HepG2 (cell line): ENCODE data around the gene ZNF451. TPM values are rescaled to one million over a fixed set of nuclear protein-coding genes. Genes with fewer than 3 reads are reported as not detected.
A peak's percentile ranks its signal among the peaks of the same experiment; 100 is the strongest.

Source experiments
- ARHGAP35 ChIP-seq: sonication (generic); formaldehyde crosslinking; IDR thresholded peaks from 2 replicates; pipeline ENCODE4 v1.9.0; 2022; ENCODE audit warnings: mild to moderate bottlenecking, inconsistent platforms, moderate library complexity, missing genetic modification reagents, borderline replicate concordance
- EEA1 ChIP-seq: sonication (generic); formaldehyde crosslinking; IDR thresholded peaks from 2 replicates; pipeline ENCODE4 v1.5.1; 2020; ENCODE audit warnings: mild to moderate bottlenecking, missing genetic modification reagents, borderline replicate concordance
- EHMT2 ChIP-seq: fragments of 200-600 bp; sonication (generic); IDR thresholded peaks from 2 replicates; pipeline ENCODE4 v1.7.0; 2017; ENCODE audit warnings: antibody characterized with exemption, low read depth, low read length, borderline replicate concordance
- FOXJ3 ChIP-seq: sonication (generic); formaldehyde crosslinking; IDR thresholded peaks from 2 replicates; pipeline ENCODE4 v1.4.0; 2020; ENCODE audit warnings: missing genetic modification reagents, mild to moderate bottlenecking, borderline replicate concordance
- GATAD2A ChIP-seq: IDR thresholded peaks from 2 replicates; pipeline ENCODE4 v1.6.1; 2016
- NR2F1 ChIP-seq, 2 experiments: fragments of 450-650 bp in 1 of 2; formaldehyde crosslinking in 1 of 2; IDR thresholded peaks; 2 replicates each; pipeline versions ENCODE4 v1.5.0 to v1.6.1; 2016 to 2020; ENCODE audit warnings: mild to moderate bottlenecking in 1 of 2, missing compliant biosample characterization in 1 of 2, missing genetic modification reagents in 1 of 2, moderate library complexity in 1 of 2
- PAWR ChIP-seq: sonication (generic); formaldehyde crosslinking; IDR thresholded peaks from 2 replicates; pipeline ENCODE4 v1.4.0; 2020; ENCODE audit warnings: missing genetic modification reagents, mild to moderate bottlenecking, borderline replicate concordance
- REL ChIP-seq: sonication (generic); formaldehyde crosslinking; conservative IDR thresholded peaks from 2 replicates; pipeline ENCODE4 v1.8.0; 2022; ENCODE audit warnings: mild to moderate bottlenecking, missing genetic modification reagents, moderate library complexity
- RFXAP ChIP-seq: sonication (generic); formaldehyde crosslinking; IDR thresholded peaks from 2 replicates; pipeline ENCODE4 v1.4.0; 2020; ENCODE audit warnings: missing genetic modification reagents, borderline replicate concordance
- RNF2 ChIP-seq: fragments of 450-650 bp; conservative IDR thresholded peaks from 2 replicates; pipeline ENCODE4 v1.6.1; 2016; ENCODE audit warnings: low read depth
- SPEN ChIP-seq: sonication (generic); formaldehyde crosslinking; IDR thresholded peaks from 2 replicates; pipeline ENCODE4 v1.5.1; 2020; ENCODE audit warnings: low read depth, mild to moderate bottlenecking, missing genetic modification reagents
- ZBED4 ChIP-seq: sonication (generic); formaldehyde crosslinking; IDR thresholded peaks from 2 replicates; pipeline ENCODE4 v1.4.0; 2020; ENCODE audit warnings: missing genetic modification reagents, borderline replicate concordance
- ZFP1 ChIP-seq: IDR thresholded peaks from 2 replicates; pipeline ENCODE4 v1.6.1; 2016
- ZFP90 ChIP-seq: sonication (generic); formaldehyde crosslinking; IDR thresholded peaks from 2 replicates; pipeline ENCODE4 v1.8.0; 2022; ENCODE audit warnings: missing genetic modification reagents, mild to moderate bottlenecking, inconsistent platforms, borderline replicate concordance
- ZHX1 ChIP-seq: sonication (generic); formaldehyde crosslinking; IDR thresholded peaks from 2 replicates; pipeline ENCODE4 v1.8.1; 2022; ENCODE audit warnings: low read depth, mild to moderate bottlenecking, missing genetic modification reagents
- ZIK1 ChIP-seq: sonication (generic); formaldehyde crosslinking; IDR thresholded peaks from 2 replicates; pipeline ENCODE4 v1.5.0; 2020; ENCODE audit warnings: mild to moderate bottlenecking, low read depth, missing genetic modification reagents, borderline replicate concordance
- ZMAT3 ChIP-seq: sonication (generic); formaldehyde crosslinking; conservative IDR thresholded peaks from 2 replicates; pipeline ENCODE4 v1.7.0; 2021; ENCODE audit warnings: missing genetic modification reagents
- ZMYM2 ChIP-seq: sonication (generic); formaldehyde crosslinking; IDR thresholded peaks from 2 replicates; pipeline ENCODE4 v1.8.0; 2022; ENCODE audit warnings: mild to moderate bottlenecking, missing genetic modification reagents
- ZNF138 ChIP-seq: sonication (generic); formaldehyde crosslinking; IDR thresholded peaks from 2 replicates; pipeline ENCODE4 v1.5.0; 2020; ENCODE audit warnings: mild to moderate bottlenecking, low read depth, missing genetic modification reagents
- ZNF251 ChIP-seq: sonication (generic); formaldehyde crosslinking; IDR thresholded peaks from 2 replicates; pipeline ENCODE4 v1.9.0; 2021; ENCODE audit warnings: mild to moderate bottlenecking, missing genetic modification reagents
- ZNF678 ChIP-seq: sonication (generic); formaldehyde crosslinking; IDR thresholded peaks from 2 replicates; pipeline ENCODE4 v1.4.0; 2020; ENCODE audit warnings: mild to moderate bottlenecking, missing genetic modification reagents
- polyA plus RNA-seq, 8 experiments: library from polyadenylated mRNA; depleted of rRNA in 3 of 8; stranded (reverse) in 7 of 8; unstranded in 1 of 8; fragments of >200 nt; fragmentation: Illumina TruSeq in 4 of 8; extraction: Trizol in 4 of 8; gene quantifications; 2 replicates each; pipeline versions ENCODE4 v1.2.1 to v1.2.3, GENCODE V29; 2011 to 2016; ENCODE audit warnings: low read depth in 4 of 8, missing spikeins in 1 of 8, mixed read lengths in 1 of 8; ENCODE audit not compliant: insufficient read depth in 1 of 8
- total RNA-seq, 5 experiments: library from RNA; depleted of rRNA; stranded (reverse); fragments of >200 nt; fragmentation: Illumina TruSeq; extraction: Trizol; gene quantifications; 2 replicates each; pipeline ENCODE4 v1.2.3, GENCODE V29; 2016; ENCODE audit warnings: low read depth in 1 of 5

Gene ZNF451
- total and polyA plus RNA-seq, 2 of the 13 experiments (the other 11 are each of a cell fraction or from before 2014, with no cell fraction given), result 32.1 to 65.7 TPM

GRCh38 chr6:57172136-57173055, 82.4 kb downstream of the ZNF451 start, which contains the start of gene BAG2 (continued):
- TF ChIP-seq ZNF678 (CRISPR knock-in tag) (peak; percentile 89; the same call in 1 of the 2 replicates), GATAD2A (CRISPR knock-in tag) (no peak; the same call in none of the 2 replicates), RFXAP (CRISPR knock-in tag) (peak; percentile 92), EEA1 (peak; percentile 60; the same call in 1 of the 2 replicates), ZNF138 (CRISPR knock-in tag) (peak; percentile 63; the same call in 1 of the 2 replicates), ZIK1 (CRISPR knock-in tag) (0 out of 2 replicates have a peak, but pooled peaks have one; percentile 25), ZFP90 (CRISPR knock-in tag) (peak; percentile 95), ZMAT3 (CRISPR knock-in tag) (peak; percentile 91; the same call in 1 of the 2 replicates), REL (CRISPR knock-in tag) (no peak; the same call in none of the 2 replicates), FOXJ3 (peak; percentile 68; the same call in 1 of the 2 replicates), ZBED4 (CRISPR knock-in tag) (peak; percentile 61), RNF2 (peak; percentile 68; the same call in 1 of the 2 replicates), SPEN (peak; percentile 78), PAWR (CRISPR knock-in tag) (peak; percentile 72; the same call in 1 of the 2 replicates), ZMYM2 (CRISPR knock-in tag) (no peak; the same call in 1 of the 2 replicates), EHMT2 (no peak), NR2F1 (CRISPR knock-in tag; IDR thresholded peaks at IDR 0.05) (peak; percentile 32 to 70; a peak in 2 of 4 replicates), ZHX1 (peak; percentile 89), ARHGAP35 (peak; percentile 57; the same call in 1 of the 2 replicates), ZFP1 (CRISPR knock-in tag) (0 out of 2 replicates have a peak, but pooled peaks have one; percentile 28), ZNF251 (CRISPR knock-in tag) (0 out of 2 replicates have a peak, but pooled peaks have one; percentile 80)
